ENCODE measurements around the gene AVL9. TPM values are rescaled to one million over a fixed set of nuclear protein-coding genes. Genes with fewer than 3 reads are reported as not detected.

The AVL9 gene
- total and polyA plus RNA-seq, 2 of the 4 experiments (the other 2 are of a cell fraction): 13.1 to 21.7 TPM

- no peaks in the 10 kb centered on the region for H3K79me1 ChIP-seq (ENCODE audit: low read depth in 1 of 2, low read length in 2 of 2)
- ATAC-seq (ENCODE audit: low read depth): peak; percentile 62; the same call in 1 of the 2 replicates
- dilution Hi-C loops (cut with HindIII; ENCODE audit: low sequenced_read_pairs, unreplicated experiment): no loop called here
- no peak overlapping the region for H2BK120ac ChIP-seq (ENCODE audit: low read depth, low read length)
- no peak overlapping the region for H4K8ac ChIP-seq (ENCODE audit: low read depth in 2 of 2, low read length in 2 of 2)
- H3K9me3 ChIP-seq (ENCODE audit: control insufficient read depth, insufficient read depth, low read length): no peaks in the 10 kb centered on the region
- H4K20me1 ChIP-seq (ENCODE audit: insufficient read depth, low read length): no peaks in the 10 kb centered on the region
- H3K9ac ChIP-seq (ENCODE audit: low read depth, low read length): no peak overlapping the region
- H3K27me3 ChIP-seq (ENCODE audit: control insufficient read depth, insufficient read depth, low read length): no peaks in the 10 kb centered on the region
- H3K4me1 ChIP-seq (ENCODE audit: control insufficient read depth, insufficient read depth, low read length): peaks cover 3% of the 10 kb centered on the region; the same call in 1 of the 2 replicates
- H3K23ac ChIP-seq (ENCODE audit: low read depth, low read length): no peak overlapping the region
- peak; percentile 52 for DNase-seq
- H4K91ac ChIP-seq (ENCODE audit: insufficient read depth, low read depth, low read length): no peak overlapping the region
- no peak overlapping the region for H3K18ac ChIP-seq (ENCODE audit: low read depth, low read length)
- H3K4me3 ChIP-seq (ENCODE audit: insufficient read depth, low read depth, low read length): no peak overlapping the region
- H3K27ac ChIP-seq (ENCODE audit: insufficient read depth, low read length): no peak overlapping the region
- no peak overlapping the region for H2AK9ac ChIP-seq (replicated peaks; ENCODE audit: low read depth, low read length, poor library complexity)
- H2AFZ ChIP-seq (replicated peaks; ENCODE audit: low read length, poor library complexity): no peak overlapping the region
- H3K4ac ChIP-seq (ENCODE audit: low read depth, low read length): no peak overlapping the region
- no peak overlapping the region for H4K5ac ChIP-seq (ENCODE audit: low read depth, low read length)
- no peak overlapping the region for H2AK5ac ChIP-seq (ENCODE audit: low read depth, low read length)
- H2BK15ac ChIP-seq (ENCODE audit: low read depth, low read length): no peak overlapping the region
- 0 out of 2 replicates have a peak, but pooled peaks cover 3% of the 10 kb centered on the region for H3K9me1 ChIP-seq (ENCODE audit: insufficient read depth, low read length)
- no peak overlapping the region for H3K14ac ChIP-seq (replicated peaks; ENCODE audit: low read depth, low read length)
- TF ChIP-seq SMC3 (IDR thresholded peaks at IDR 0.05; ENCODE audit: low read depth, low read length) (peak; percentile 66), BHLHE40 (IDR thresholded peaks at IDR 0.05; ENCODE audit: low read depth, low read length) (no peak), RAD21 (IDR thresholded peaks at IDR 0.05; ENCODE audit: low read length) (peak; percentile 91), CTCF (conservative IDR thresholded peaks at IDR 0.05; ENCODE audit: low read depth, low read length) (peak; percentile 93)
- no peak overlapping the region for H2BK20ac ChIP-seq (ENCODE audit: low read depth, low read length)
- 40% methylated on average over 1 of the region's 2 CpGs; no CpG with 5 or more reads in 1 of the 2 experiments for WGBS, 2 experiments (ENCODE audit: extremely low coverage in 2 of 2, insufficient read length in 1 of 2)
- CTCF ChIA-PET: interaction anchor here (0.6 to 2.2 kb wide), 10 partner anchors 10 to 1345 kb away, joined by 3 to 19 read pairs (median 4); partner anchors contain the start of genes AVL9 and LSM5
- POLR2A ChIA-PET (ENCODE audit: unreplicated experiment): no interaction called here
- no peak overlapping the region for H3K4me2 ChIP-seq (ENCODE audit: low read depth, low read length)
- no peaks in the 10 kb centered on the region for H3K36me3 ChIP-seq (ENCODE audit: control insufficient read depth, insufficient read depth, low read length)
- no TSS peak for BruUV-seq (replicated peaks)
- H2BK5ac ChIP-seq (ENCODE audit: low read depth, low read length, poor library complexity, severe bottlenecking): no peak overlapping the region
- in situ Hi-C loops (cut with MboI; ENCODE audit: low sequenced_read_pairs): loop anchor here (5.0 kb wide), 2 partner anchors 262 to 737 kb away; no protein-coding TSS in a partner anchor
- no peak overlapping the region for H3K56ac ChIP-seq (ENCODE audit: extremely low read depth, insufficient read depth, low read length)
- intact Hi-C loops (cut with micrococcal nuclease): loop anchor here (1.0 to 10.0 kb wide), 3 partner anchors 268 to 735 kb away; no protein-coding TSS in a partner anchor
Observed at GRCh38 chr7:32479574-32480200, 15.6 kb upstream of the AVL9 start.

Measured in IMR-90 (cell line).